Measurements from ENCODE around the gene SP100.

DNA sequence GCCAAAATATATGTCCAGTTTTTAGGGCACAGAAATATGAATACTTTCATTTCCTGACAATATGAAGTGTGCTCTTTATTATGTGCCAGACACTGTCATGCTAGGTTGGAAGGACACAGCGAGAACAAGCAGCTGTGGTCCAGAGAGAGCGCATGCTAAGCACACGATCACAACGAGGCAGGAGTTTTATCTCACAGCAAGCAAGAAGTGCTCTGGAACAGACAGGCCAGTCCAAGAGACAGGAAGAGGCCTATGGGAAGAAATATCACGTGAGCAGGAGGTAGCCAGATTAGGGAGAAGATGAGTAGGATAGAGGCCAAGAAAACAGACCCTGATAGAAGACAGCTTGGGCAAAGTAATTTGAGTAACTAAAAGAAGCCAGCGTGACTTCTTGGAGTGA, 161.1 kb downstream of the SP100 start:
- TF ChIP-seq POLR2A (IDR thresholded peaks at IDR 0.05; ENCODE audit: low read length): no peak
- TF ChIP-seq GATA1 (IDR thresholded peaks at IDR 0.05; ENCODE audit: low read depth, low read length): no peak
